SIG-M5 treated with dmso at 0.1 percent for 504 hours (cell line): Measurements from ENCODE around the gene SFTPB.
A peak's percentile ranks its signal among the peaks of the same experiment; 100 is the strongest.
"Not testable (repeated sequence)": the region's sequence is repeated elsewhere in the genome, so short reads cannot be mapped to it uniquely, and the experiment has no call there.

Experiments used
- DNase-seq: peaks from one replicate; lab custom pipeline; 2025; ENCODE audit not compliant: unreplicated experiment; lab: John Stamatoyannopoulos, UW

Gene SFTPB

GRCh38 chr2:85668009-85668856 is at the start of gene SFTPB:
Gene SFTPB (minus strand): TSS chr2:85668199. CDS start chr2:85668183, 16 bp downstream.
- no peak for DNase-seq

DNA sequence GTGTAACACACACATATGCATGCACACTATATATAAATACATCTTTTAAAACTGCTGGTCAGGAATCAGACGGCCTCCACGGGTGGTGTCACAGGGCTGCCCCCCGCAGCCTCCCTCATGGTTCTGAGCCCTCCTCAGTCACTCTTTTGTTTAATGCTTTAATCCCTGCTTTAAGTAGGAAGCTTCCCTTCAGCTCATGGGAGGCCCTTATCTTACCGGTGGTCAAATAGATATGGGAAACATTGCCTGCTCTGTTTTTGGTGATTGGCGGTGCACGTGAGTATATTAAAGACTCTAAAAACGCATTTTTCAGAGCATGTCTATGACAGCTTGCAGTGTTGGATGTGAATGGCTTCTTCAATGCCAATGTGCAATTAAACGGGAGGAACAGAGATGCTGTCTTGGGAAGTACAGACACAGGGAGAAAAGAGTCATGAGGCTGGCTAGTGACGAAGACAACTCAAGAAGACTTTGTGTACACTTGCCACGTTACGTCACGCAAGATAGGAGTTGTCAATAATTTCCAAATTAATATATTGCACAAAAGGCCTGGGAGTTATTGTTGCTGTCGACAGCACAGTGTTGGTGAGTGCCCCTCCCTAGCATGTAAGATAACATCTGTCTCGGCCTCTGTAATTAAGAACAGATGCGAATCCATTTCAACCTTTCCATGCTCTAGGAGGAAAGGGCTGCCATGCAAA is 49.5 kb upstream of the SFTPB start:
- no peak for DNase-seq

GRCh38 chr2:85716346-85716914 is 48.4 kb upstream of the SFTPB start:
- DNase-seq, result no peak

GRCh38 chr2:85714841-85715240 is 46.8 kb upstream of the SFTPB start:
- DNase-seq, result no peak

DNA sequence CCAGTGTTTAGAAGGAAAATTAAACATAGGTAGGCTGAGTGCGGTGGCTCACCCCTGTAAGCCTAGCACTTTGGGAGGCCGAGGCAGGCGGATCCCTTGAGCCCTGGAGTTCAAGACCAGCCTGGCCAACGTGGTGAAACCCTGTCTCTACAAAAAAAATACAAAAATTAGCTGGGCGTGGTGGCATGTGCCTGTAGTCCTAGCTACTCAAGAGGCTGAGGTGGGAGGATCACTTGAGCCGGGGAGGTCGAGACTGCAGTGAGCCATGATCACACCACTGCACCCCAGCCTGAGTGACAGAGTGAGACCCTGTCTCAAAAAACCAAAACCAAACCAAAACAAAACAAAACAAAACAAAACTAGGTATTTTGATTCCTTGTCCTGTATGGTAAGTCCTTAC is 46.4 kb upstream of the SFTPB start:
- not testable (repeated sequence) for DNase-seq

DNA sequence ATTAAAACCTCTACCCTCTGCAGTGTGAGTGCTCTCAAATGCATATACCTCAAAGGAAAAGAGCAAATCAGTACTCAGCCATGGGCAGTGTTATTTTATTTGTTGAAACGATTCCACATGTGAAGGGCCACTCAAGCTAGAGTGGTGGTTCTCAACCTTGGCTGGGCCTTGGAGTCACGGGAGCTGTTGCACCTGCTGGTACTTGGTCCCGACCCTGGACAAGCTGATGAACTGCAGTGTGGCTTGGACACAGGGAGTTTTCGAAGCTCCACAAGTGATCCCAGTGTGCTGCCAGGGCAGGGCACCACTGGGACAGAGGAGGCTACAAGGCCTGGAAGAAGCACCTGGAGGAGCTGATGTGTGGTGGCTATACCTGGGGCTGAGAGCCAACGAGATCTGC is 45.8 kb upstream of the SFTPB start:
- DNase-seq, result no peak

- no peak for DNase-seq
These were observed 45.0 kb upstream of the SFTPB start for GRCh38 chr2:85712849-85713612.

DNA sequence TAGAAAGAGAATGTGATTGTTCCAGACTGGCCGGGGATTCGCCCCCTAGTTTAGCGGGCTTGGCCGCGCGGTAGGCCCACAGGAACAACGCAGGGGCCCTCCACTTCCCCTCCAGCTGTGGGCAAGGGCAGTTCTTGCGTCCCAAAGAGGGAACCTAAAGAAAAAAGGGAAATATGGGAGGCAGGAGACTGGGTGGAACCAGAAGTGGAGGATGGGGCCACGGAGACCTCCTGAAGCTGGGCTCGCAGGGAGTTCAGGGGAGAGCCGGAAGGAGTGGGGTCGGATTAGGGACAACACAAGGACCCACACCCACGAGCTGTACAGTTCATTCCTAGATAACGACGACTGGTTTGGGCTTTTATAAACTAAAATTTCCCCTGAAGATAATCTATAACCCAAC is 44.3 kb upstream of the SFTPB start:
- DNase-seq, result peak; percentile 89

GRCh38 chr2:85711578-85712060 is 43.6 kb upstream of the SFTPB start:
- DNase-seq, result no peak

DNA sequence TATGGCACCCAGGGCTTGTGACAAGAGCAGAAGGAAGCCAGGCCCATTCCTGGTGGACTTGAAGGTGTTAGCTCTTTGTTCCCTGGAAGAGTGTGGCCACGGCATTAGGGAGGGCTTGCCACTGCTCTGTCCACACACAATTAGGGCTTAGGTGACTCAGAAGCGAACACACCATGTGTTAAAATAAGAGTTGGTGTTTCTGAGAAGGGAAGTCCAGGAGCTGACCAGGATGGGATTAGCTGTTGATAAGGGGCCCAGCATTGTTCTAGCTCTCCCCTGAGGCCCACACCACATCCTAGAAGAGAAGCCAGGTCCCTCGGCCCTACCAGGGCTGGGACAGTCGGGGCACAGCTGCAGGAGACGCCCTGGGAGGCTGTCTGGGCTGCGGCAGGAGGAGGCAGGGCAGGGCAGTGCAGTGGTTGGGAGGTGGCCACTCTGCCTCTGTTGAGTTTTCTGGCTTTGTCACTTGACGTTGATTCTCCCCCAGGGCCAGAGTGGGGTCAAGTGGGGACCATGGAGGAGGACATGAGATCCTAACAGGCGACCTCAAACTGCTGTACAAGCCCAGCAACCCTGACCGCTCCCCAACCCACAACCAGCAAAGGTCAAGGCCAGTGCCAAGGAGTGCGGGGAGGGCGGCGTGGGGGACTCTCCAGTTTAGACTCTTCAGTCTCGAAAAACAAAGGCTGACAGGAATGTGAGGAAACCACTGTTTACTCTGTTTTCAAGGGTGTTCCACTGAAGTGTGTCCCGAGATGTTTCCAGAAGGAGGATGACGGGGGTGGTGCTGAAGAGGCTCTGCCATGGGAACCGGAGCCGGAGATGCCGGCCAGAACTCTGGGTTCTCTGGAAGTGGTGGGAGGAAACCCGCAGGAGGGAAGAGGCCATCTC is 42.9 kb upstream of the SFTPB start:
- no peak for DNase-seq

GRCh38 chr2:85709401-85709811 is 41.4 kb upstream of the SFTPB start:
- DNase-seq, result peak; percentile 81

DNA sequence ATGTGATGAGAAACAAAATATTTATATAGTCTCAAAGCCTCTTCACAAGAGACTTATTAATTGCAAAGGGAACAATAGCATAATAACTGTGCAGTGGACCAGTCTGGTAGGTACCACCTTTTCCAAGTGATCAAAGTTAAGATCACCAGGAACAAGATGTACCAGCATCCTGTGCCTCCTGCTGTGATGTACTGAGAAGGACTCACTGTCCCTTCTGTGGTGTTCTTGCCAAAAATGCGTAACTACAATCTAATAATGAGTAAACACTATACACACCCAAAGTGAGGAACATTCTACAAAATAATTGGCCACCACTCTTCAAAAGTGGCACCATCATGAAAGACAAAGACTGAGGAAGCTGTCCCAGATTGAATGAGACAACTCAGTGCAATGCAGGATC is 40.6 kb upstream of the SFTPB start:
- no peak for DNase-seq

DNA sequence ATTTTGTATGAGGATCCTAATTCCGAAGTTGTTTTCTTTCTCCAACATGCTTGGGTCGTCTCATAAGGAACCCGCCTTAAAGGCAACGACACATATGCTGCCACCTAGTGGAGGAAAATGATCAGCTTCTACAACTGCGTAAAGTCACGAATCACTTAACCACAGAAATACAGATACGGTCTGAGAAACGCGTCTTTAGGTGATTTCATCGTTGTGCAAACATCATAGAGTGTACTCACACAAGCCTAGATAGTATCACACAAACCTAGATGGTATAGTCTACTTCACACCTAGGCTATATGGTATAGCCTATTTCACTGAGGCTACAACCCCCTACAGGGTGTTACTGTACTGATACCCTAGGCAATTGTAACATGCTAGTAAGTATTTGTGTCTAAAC is 39.3 kb upstream of the SFTPB start:
- DNase-seq, result peak; percentile 95

DNA sequence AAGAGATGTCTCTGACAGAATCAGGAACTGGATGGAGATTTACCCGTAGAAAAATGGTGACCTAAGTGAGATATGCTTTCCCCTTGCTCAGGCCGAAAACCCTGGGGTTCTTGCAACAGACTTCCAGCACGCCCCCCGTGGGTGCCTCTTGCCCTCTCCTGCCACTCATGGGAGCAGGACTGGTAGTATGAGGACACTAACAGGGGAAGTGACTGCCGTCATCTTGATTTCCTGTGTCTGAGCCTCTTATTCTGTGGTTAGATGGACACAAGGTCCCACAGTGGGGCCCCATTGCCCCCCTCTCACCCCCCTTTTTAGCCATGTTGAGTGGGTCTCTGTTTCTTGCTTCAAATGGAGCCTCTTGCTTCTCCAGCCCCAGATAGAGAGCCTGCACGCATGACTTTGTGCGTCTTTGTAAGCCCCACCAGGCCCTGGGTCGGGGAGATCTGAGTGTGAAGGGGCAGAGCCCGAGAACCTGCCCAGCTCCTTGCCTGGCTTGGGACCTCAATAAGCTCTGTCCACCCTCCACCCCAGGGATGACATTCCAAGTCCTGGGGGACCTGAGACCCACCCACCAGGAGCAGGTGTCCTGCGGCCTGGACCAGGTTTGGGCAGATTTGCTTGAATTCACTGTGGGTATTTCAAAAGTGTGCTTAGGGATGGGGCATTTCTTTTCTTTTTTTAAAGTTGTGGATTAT is 38.7 kb upstream of the SFTPB start:
- DNase-seq, result peak; percentile 91

- DNase-seq, result no peak
These were observed 38.1 kb upstream of the SFTPB start for GRCh38 chr2:85706063-85706462.

- DNase-seq, result peak; percentile 92
These were observed 37.7 kb upstream of the SFTPB start for GRCh38 chr2:85705680-85706039.

DNA sequence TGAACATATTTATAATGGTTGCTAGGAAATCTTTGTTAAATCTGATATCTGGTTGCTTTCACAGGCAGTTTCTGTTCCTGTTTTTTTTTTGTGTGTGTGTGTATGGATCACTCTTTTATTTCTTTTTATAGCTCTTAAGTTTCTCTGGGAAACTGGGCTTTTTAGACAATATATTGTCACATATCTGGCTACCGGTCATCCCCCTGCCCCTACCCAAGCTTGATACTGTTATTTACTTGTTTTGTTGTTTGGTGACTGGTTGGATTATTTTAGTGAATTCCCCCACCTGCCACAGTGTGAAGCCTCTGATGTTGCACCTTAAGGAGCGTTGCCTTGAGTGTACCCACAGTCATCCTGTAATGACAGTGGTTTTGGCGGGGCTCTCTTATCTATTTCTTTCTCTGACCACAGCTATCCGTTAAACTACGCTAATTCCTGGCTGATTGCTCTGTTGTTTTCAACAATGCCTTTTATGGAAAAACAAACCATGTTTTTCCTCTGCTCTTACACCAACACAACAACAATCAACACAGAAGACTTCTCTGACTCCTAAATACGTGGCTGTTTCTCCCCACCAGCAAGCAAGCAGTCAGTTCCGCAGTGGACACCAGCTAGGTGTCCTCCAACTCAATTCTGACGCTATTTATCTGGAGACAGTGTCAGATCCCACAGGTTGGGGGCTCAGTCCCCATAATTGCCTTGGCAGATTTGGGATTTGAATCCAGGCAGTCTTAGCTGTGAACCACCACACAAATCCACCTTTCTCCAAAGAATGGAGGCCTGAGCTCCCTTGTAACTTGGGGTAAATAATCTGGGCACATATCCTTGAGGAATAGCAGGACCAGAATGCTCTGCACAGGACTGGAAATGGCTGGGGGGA is 37.0 kb upstream of the SFTPB start:
- peak; percentile 89 for DNase-seq

- DNase-seq, result no peak
These were observed 36.0 kb upstream of the SFTPB start for GRCh38 chr2:85704038-85704437.

GRCh38 chr2:85703329-85703728 is 35.3 kb upstream of the SFTPB start:
- DNase-seq, result no peak
